ENCODE data around the gene EYS.
"Not testable (repeated sequence)": the region's sequence is repeated elsewhere in the genome, so short reads cannot be mapped to it uniquely, and the experiment has no call there.

EYS gene

GRCh38 chr6:64538722-64539121 is 1168.3 kb downstream of the EYS start:
- DNase-seq = no peak

DNA sequence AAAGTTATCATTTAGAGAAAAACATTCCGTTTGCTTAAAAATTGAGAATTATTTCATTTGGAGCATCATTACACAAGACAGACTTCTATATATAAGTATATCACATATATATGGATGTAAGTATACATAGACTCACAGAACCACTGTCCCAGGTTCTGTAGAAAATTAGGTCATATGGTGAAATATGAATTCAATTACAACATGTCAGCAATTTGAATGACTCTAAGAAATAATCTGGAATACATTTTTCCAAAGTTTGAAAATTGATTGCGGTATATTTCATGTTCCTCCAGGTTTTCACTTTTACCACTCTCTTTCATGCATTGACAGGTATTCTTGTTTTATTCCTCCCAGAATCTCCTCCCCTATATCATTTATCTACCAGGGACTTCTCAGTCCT is 1179.1 kb downstream of the EYS start:
- DNase-seq = no peak

DNA sequence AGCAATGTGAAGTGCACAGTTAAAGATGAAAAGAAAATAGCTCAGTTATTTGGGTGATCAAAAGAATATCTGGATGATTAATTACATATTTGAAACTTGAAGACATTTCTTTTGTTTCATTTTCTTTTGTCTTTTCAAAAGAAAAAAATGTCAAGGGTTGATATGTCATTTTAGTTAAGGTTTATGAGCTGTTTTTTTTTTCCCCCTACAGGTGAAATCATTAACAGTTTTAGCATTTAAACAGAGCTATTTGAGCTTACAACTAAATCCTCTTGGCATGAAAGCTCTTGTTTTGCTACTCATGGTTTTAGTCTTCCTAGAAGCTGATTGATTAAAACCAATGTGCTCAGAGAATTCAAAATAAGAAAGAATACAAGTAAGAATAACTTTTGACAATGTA is 1184.2 kb downstream of the EYS start:
- DNase-seq = no peak

DNA sequence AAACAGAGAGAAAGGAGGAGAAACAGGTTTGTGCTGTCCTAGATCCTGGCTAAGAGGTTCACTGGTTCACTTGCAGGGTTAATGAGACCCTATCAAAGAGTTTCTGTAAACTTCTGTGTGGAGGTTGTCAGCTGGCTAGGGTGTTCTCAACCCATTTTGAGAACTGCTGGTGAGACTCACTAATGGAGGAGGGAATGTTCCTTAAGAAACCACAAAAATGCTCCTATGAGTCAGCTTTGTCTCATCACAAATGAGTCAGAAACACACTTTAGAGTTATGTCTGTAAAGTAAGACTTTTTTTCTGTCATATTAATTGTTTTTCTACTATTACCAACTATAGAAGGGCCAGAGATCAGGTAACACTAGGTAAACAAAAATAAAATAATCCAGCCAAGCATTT is 1187.0 kb downstream of the EYS start:
- no peak for DNase-seq

- no peak for DNase-seq
Measured at GRCh38 chr6:64516393-64516792, 1190.6 kb downstream of the EYS start.

DNA sequence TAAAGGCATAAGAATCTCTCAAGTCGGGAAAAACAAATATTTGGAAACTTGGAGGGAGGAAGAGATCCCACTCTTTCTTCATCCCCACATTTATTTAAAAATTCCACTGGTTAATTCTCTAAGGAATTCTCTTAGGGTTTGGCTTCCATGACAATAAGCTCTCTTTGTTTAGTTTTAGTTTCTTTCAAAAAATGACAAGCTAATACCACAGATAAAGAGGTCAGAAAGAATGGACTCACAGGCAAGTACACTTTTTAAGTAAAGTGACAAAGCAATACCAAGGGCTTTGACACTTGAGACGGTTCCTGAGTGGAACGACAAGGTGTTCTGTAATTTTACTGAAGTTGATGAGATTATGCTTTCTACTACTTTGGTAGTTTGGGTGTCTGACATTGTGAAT is 1199.4 kb downstream of the EYS start:
- no peak for DNase-seq

DNA sequence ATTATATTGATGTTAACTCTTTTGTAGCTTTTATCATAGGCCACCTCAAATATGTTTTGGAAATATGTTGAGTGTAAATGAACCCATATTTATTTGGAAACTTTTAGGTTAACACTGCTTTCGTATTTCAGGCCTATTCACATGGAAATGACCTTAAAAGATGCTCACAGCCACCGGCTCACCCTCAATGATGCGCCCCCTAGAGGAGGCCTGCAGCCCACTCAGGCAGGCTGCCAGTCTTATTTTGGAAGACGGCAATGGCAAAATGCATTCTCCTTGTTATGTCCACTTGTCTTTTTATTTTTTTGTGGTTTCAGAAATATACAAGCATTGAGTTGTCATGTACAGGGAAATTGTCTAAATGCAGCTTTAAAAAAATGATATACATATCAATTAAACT is 1201.7 kb downstream of the EYS start:
- DNase-seq = no peak

- no peak for DNase-seq
Measured at GRCh38 chr6:64504503-64504902, 1202.5 kb downstream of the EYS start.

GRCh38 chr6:64502801-64503200 is 1204.2 kb downstream of the EYS start:
- DNase-seq = no peak

DNA sequence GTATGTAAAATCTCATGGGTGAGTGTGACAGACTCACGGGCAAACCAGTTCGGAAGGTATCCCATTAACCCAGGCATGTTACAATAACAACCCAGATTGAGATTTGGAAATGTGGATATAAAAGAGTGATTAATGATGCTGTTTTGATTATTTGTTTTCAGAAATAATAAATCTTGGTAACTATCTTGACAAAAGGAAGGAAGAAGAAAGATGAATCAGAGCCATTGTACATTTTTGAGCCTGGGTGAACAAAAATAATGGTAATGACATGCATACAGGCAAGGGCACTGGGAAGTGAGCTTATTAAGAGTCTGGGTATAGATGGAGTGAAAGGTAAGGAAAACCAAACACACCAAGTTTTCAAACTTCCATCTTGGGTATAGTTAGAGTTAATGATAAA is 1209.4 kb downstream of the EYS start:
- DNase-seq = no peak

DNA sequence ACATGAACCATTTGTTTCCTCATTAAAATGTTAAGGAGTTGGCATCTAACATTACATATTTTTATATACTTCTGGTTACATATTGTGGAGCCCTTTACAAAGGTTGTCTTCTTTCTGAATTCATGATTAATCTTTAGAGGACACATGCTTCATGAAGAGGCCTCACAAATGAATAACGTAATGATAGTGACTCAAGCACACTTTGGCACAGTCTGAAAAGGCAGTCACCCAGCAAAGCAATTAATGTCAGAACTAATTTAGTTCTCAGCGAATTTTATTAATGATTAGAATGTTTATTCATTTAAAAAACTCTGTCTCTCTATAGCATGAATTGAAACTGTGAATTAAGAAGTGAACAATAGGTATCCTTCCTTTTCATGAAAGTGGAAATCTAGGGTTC is 1217.3 kb downstream of the EYS start:
- no peak for DNase-seq

GRCh38 chr6:64486578-64487351 is 1220.3 kb downstream of the EYS start:
- DNase-seq = no peak

- DNase-seq = no peak
Measured at GRCh38 chr6:64483956-64484499, 1223.0 kb downstream of the EYS start.

GRCh38 chr6:64482631-64483030 is 1224.4 kb downstream of the EYS start:
- DNase-seq = no peak

GRCh38 chr6:64479134-64479533 is 1227.9 kb downstream of the EYS start:
- no peak for DNase-seq

DNA sequence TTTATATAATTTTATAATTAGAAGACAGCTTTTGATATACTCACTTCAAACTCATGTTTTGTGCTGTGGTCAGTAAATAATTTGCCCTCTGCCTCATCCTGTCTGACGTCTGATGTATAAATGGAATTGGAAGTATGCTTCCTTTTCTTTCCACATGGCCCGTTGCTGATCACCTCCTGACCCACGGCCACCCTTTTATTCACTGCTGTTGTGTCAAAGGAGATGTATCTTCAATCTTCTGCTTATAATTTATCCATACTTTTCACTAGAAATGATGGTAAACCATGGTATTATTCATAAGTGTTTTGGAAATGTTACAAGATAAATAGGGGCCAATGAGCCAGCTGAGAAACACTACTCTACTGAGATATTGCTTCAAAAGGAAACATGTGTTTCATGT is 1229.6 kb downstream of the EYS start:
- DNase-seq = no peak

- no peak for DNase-seq
Measured at GRCh38 chr6:64476935-64477334, 1230.1 kb downstream of the EYS start.

- DNase-seq = not testable (repeated sequence)
Measured at GRCh38 chr6:64469405-64469804, 1237.6 kb downstream of the EYS start.

GRCh38 chr6:64467656-64468055 is 1239.4 kb downstream of the EYS start:
- no peak for DNase-seq

- DNase-seq = no peak
Measured at GRCh38 chr6:64459411-64459944, 1247.5 kb downstream of the EYS start.

DNA sequence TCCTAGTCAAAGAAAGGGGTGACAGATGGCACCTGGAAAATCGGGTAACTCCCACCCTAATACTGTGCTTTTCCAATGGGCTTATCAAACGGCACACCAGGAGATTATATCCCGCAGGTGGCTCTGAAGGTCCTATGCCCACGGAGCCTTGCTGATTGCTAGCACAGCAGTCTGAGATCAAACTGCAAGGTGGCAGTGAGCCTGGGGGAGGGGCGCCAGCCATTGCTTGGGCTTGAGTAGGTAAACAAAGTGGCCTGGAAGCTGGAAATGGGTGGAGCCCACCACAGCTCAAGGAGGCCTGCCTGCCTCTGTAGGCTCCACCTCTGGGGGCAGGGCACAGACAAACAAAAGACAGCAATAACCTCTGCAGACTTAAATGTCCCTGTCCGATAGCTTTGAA is 1258.9 kb downstream of the EYS start:
- not testable (repeated sequence) for DNase-seq

GRCh38 chr6:64445038-64445437 is 1262.0 kb downstream of the EYS start:
- no peak for DNase-seq

- no peak for DNase-seq
Measured at GRCh38 chr6:64439274-64439673, 1267.8 kb downstream of the EYS start.

DNA sequence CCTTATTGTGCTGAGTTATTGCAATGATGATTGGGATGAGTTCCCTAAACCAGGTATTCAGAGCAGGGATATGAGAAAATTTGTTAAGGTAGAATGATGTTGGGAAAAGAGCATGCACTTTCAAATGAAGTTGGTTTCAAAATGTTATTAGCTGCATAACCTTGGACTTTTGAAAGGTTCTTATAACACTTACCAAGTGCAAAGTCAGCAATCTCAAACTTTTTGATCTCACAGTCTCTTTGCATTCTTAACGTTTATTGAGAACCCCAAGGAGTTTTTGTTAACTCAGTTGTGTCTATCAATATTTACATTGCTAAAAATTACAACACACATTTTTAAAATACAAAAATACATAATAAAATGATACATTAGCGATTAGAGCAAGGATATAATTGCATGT is 1269.0 kb downstream of the EYS start:
- no peak for DNase-seq

GRCh38 chr6:64429926-64430325 is 1277.1 kb downstream of the EYS start:
- no peak for DNase-seq
